Ureter (tissue), 1 donor: ENCODE data around the gene KANTR. TPM values are rescaled to one million over a fixed set of nuclear protein-coding genes. Genes with fewer than 3 reads are reported as not detected.

Experiments
- DNase-seq: peaks from one replicate; pipeline ENCODE4 v3.0.0-alpha.2; 2020; ENCODE audit warnings: low spot score
- total RNA-seq: library from RNA; stranded (reverse); gene quantifications from one replicate; pipeline ENCODE4 v1.2.4, GENCODE V29; 2023
- donor health status: DM: yes; HTN: yes; CAD: no.

Gene KANTR
- total RNA-seq, result 34.1 TPM

GRCh38 chrX:53093748-53094581 is at the start of gene KANTR:
Gene KANTR, plus strand, starts transcription at chrX:53094142. Its CDS starts 30,131 bp downstream, at chrX:53124273.
- DNase-seq, result peak; percentile 91

- no peak for DNase-seq
Measured at GRCh38 chrX:53044995-53045394, 48.9 kb upstream of the KANTR start.

- no peak for DNase-seq
Measured at GRCh38 chrX:53047228-53047627, 46.7 kb upstream of the KANTR start.

GRCh38 chrX:53048169-53049126 is 45.5 kb upstream of the KANTR start, which contains the start of gene GPR173:
Gene GPR173, plus strand, starts transcription at chrX:53048789. Its CDS starts 27,833 bp downstream, at chrX:53076622.
- DNase-seq, result peak; percentile 54

GRCh38 chrX:53049127-53049517 is 44.8 kb upstream of the KANTR start:
- no peak for DNase-seq

GRCh38 chrX:53050841-53051240 is 43.1 kb upstream of the KANTR start:
- no peak for DNase-seq

- no peak for DNase-seq
Measured at GRCh38 chrX:53055244-53055849, 38.6 kb upstream of the KANTR start.

GRCh38 chrX:53056292-53056691 is 37.6 kb upstream of the KANTR start:
- no peak for DNase-seq

- DNase-seq, result no peak
Measured at GRCh38 chrX:53065104-53065503, 28.8 kb upstream of the KANTR start.

- no peak for DNase-seq
Measured at GRCh38 chrX:53071064-53071463, 22.9 kb upstream of the KANTR start.

- DNase-seq, result peak; percentile 72
Measured at GRCh38 chrX:53071604-53072417, 22.1 kb upstream of the KANTR start.

GRCh38 chrX:53072418-53073114 is 21.4 kb upstream of the KANTR start:
- no peak for DNase-seq

- no peak for DNase-seq
Measured at GRCh38 chrX:53073115-53073586, 20.8 kb upstream of the KANTR start.

GRCh38 chrX:53075011-53075410 is 18.9 kb upstream of the KANTR start:
- no peak for DNase-seq

- no peak for DNase-seq
Measured at GRCh38 chrX:53076671-53077070, 17.3 kb upstream of the KANTR start.

- no peak for DNase-seq
Measured at GRCh38 chrX:53077207-53078197, 16.4 kb upstream of the KANTR start.

- no peak for DNase-seq
Measured at GRCh38 chrX:53078943-53079342, 15.0 kb upstream of the KANTR start.

GRCh38 chrX:53080628-53081580 is 13.0 kb upstream of the KANTR start:
- DNase-seq, result no peak
